A549 treated with Hydrocortisone at 1 μM for 4 hours (cell line): Measurements from ENCODE around the gene SGCB. TPM values are rescaled to one million over a fixed set of nuclear protein-coding genes. Genes with fewer than 3 reads are reported as not detected.

ENCODE experiments used
- total RNA-seq: library from RNA; stranded (reverse); fragments of 200-300 nt; extraction: Qiagen RNA extraction; gene quantifications from 5 replicates; pipeline ENCODE4 v1.2.3, GENCODE V29; 2022

SGCB gene, protein sequence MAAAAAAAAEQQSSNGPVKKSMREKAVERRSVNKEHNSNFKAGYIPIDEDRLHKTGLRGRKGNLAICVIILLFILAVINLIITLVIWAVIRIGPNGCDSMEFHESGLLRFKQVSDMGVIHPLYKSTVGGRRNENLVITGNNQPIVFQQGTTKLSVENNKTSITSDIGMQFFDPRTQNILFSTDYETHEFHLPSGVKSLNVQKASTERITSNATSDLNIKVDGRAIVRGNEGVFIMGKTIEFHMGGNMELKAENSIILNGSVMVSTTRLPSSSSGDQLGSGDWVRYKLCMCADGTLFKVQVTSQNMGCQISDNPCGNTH
- total RNA-seq: 16.8 to 21.7 TPM (median 18.1 TPM) in 5 replicates

DNA sequence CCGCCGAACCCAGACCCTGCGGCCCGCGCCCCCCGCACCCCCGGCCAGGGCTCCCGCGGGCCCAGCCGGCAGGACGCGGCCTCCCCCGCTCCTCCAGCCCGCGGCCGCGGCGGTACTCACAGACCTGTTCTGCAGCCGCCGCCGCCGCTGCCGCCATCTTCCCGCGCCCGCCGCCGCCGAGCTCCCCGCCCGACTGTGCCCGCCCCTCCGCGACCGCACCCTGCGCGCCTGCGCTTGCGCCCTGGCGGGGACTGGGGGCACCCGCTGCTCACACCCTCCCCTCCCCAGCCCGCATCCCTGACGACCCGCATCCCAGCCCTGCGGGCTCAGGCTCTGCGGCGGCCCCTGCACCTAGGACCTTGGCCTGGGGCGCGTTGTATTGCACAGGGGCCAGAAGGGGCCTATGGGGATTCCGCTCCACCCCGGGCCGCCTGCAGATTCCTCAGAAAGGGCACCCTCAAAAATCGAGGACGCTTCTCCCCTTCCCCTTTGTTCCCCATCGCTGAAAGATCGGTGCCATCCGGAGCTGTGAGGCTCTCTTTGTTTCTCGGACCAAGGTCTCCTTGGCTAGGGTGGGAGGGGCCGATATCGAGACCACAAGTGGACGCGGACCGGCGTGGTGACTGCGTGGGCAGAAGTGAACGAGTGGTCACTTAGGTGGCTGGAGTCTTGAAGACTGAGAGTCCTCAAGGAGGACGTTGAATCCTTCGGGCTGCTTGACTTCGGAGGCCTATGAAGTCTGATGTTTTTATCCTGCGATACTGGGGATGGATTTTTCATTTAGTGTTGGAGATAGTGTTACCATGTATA, at the start of gene SGCB:
Gene SGCB (minus strand): TSS at position 197 of the 810 bp plus-strand sequence. CDS start 40 bp downstream, at position 157.

GRCh38 chr4:52051213-52051614, 13.1 kb upstream of the SGCB start, which contains the start of gene SPATA18:
Gene SPATA18 (plus strand): TSS chr4:52051304. CDS start chr4:52051705, 401 bp downstream.

DNA sequence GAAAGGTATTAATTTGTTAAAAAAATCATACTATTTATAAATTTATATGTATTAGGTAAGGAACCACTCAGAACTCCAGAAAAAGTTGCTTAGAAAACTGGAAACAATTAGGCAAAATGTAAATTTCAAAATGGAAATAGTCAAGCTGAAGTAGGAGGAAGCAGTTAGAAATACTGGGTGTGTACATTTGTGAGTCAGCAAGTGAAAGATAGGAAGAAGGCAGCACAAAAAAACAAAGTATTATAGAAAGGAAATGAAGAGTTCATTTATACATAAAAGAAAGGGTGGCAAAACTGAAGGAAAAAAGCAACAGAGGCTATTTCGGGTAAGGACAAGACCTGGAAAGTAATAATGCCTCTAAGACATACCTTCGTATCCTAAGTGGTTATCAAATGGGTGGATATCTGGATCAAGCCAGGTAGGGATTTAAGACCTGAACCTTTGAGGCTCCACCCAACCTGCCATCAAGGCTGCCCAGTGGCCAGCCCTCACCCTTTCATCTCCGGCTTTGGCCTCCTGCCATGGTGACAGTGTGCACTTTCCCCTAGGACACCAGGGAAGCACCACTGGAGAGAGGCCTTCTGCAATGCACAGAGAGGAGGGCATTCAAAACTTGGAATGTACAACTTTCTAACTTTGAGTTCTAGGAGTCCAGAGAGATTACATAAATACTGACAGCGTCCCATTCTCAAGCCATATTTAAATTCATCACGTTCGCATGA, 18.0 kb downstream of the SGCB start, which contains the start of gene LRRC66:
Gene LRRC66 (minus strand): TSS at position 428 of the 722 bp plus-strand sequence. CDS start 2,750 bp downstream, outside the sequence.

Other genes starting within 250 kb of the SGCB start
- gene DCUN1D4, start 195.1 kb downstream of the SGCB start, total RNA-seq: 15.9 to 19.6 TPM (median 17.5 TPM) in 5 replicates
- gene LRRC66, start 17.9 kb downstream of the SGCB start, total RNA-seq: 0.07 to 0.14 TPM (median 0.09 TPM) in 5 replicates
- gene SPATA18, start 13.0 kb upstream of the SGCB start, total RNA-seq: 3.6 to 5.5 TPM (median 4.5 TPM) in 5 replicates